SK-N-SH treated with all-trans-retinoic acid at 6 μM for 48 hours (cell line): ENCODE results near the gene NEK7.

Source experiments
- CREB5 ChIP-seq: fragments of 250-450 bp; sonication (Bioruptor Pico); IDR thresholded peaks from 2 replicates; pipeline ENCODE4 v1.5.1; 2020; ENCODE audit warnings: low read depth, mild to moderate bottlenecking, moderate library complexity
- ZC3H10 ChIP-seq: fragments of 250-450 bp; sonication (Bioruptor Pico); IDR thresholded peaks from 2 replicates; pipeline ENCODE4 v1.5.1; 2021; ENCODE audit warnings: mild to moderate bottlenecking, moderate library complexity

- TF ChIP-seq ZC3H10 (CRISPR knock-in tag) (no peak), CREB5 (CRISPR knock-in tag) (no peak)
Measured at GRCh38 chr1:198367296-198367695, 210.5 kb downstream of the NEK7 start.
